Measurements from ENCODE around the gene ARHGAP24. TPM values are rescaled to one million over a fixed set of nuclear protein-coding genes. Genes with fewer than 3 reads are reported as not detected.

ARHGAP24 gene
- total and polyA plus RNA-seq, 2 of the 13 experiments (the other 11 are each of a cell fraction or from before 2014, with no cell fraction given): 0.07 to 0.55 TPM

DNA sequence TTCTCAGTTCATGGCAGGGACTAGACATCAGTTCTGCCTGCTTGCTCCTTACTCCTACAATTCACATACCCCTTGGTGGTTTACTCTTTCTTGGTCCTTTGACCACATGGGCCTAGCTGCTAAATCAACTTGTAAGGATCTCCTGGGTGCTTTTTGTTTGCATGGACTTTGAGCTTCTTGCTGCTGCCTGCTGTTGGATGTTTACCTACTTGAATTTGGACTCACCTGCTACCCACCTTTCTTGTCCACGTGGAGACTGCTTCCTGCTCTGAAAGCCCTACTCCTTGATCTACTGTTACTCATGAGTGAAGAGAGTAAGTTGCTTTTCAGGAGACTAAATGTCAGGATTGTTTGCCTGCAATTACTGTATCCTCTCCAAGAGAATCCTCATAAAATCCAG is 15.2 kb upstream of the ARHGAP24 start:
- FAIRE-seq: no peak

DNA sequence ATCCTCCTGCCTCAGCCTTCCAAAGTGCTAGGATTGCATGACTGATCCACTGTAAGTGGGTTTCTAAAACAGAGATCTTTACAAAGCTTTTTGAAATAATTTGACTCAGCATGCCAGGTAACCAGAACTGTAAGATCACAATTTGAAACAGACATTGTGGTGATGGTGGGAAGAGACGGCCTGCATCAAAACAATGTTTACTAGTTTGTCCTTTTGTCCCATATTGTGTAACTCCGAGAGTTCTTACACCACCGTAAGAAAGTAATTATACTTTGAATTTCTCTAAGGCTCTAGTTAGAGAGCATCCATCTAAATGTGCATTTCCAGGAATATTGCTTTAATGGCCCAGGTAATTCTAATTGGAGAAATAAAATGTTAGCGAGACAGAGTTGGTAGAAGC is 594 bp upstream of the ARHGAP24 start:
- in situ Hi-C loops (cut with HindIII; ENCODE audit: extremely low pct_ligation_motif_present, low pct_unique_long_range_greater_than_20kb): no loop called here
- no peak for DNase-seq (ENCODE audit: low spot score)
- Histone ChIP-seq H3K27ac (ENCODE audit: extremely low read length, insufficient read depth, low read length) (no peak overlapping the region), H3K4me3 (replicated peaks in 1 of 3; ENCODE audit: insufficient read depth in 1 of 3, low read depth in 2 of 3, low read length in 3 of 3) (peak overlapping the region in 2 of 3 experiments; percentile 50 to 65; a peak in 4 of 6 replicates), H3K9ac (ENCODE audit: insufficient read depth, low read depth, low read length) (no peak overlapping the region), H3K36me3 (replicated peaks in 1 of 2; ENCODE audit: control insufficient read depth in 1 of 2, insufficient read depth in 2 of 2, low read length in 2 of 2) (no peaks in the 10 kb centered on the region), H3K4me1 (ENCODE audit: insufficient read depth, low read length) (peaks cover 11% of the 10 kb centered on the region), H3K9me3 (ENCODE audit: low read length) (no peaks in the 10 kb centered on the region), H3K79me2 (ENCODE audit: insufficient read depth, low read length) (no peaks in the 10 kb centered on the region), H4K20me1 (ENCODE audit: insufficient read depth, low read length) (no peaks in the 10 kb centered on the region), H2AFZ (ENCODE audit: low read length) (no peak overlapping the region), H3K4me2 (ENCODE audit: low read depth, low read length) (peak overlapping the region; percentile 71), H3K27me3 (ENCODE audit: control insufficient read depth in 1 of 2, insufficient read depth in 2 of 2, low read length in 2 of 2) (peaks cover 0 to 12% of the 10 kb centered on the region in 2 experiments; a peak in 1 of 5 replicates)
- BruUV-seq (replicated peaks): no TSS peak
- ChIA-PET CTCF (ENCODE audit: low intra/inter-chr PET ratio, low total read pairs) (no interaction called here), POLR2A (no interaction called here)
- WGBS (ENCODE audit: low lambda C conversion rate): 13% methylated on average over 4 of the region's 4 CpGs
- no peak for ATAC-seq
- no peak for FAIRE-seq
- intact Hi-C loops (cut with micrococcal nuclease; ENCODE audit: unreplicated experiment): no loop called here
- TF ChIP-seq, protein P1, sequence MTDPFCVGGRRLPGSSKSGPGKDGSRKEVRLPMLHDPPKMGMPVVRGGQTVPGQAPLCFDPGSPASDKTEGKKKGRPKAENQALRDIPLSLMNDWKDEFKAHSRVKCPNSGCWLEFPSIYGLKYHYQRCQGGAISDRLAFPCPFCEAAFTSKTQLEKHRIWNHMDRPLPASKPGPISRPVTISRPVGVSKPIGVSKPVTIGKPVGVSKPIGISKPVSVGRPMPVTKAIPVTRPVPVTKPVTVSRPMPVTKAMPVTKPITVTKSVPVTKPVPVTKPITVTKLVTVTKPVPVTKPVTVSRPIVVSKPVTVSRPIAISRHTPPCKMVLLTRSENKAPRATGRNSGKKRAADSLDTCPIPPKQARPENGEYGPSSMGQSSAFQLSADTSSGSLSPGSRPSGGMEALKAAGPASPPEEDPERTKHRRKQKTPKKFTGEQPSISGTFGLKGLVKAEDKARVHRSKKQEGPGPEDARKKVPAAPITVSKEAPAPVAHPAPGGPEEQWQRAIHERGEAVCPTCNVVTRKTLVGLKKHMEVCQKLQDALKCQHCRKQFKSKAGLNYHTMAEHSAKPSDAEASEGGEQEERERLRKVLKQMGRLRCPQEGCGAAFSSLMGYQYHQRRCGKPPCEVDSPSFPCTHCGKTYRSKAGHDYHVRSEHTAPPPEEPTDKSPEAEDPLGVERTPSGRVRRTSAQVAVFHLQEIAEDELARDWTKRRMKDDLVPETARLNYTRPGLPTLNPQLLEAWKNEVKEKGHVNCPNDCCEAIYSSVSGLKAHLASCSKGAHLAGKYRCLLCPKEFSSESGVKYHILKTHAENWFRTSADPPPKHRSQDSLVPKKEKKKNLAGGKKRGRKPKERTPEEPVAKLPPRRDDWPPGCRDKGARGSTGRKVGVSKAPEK (CRISPR knock-in tag; IDR thresholded peaks at IDR 0.05; ENCODE audit: borderline replicate concordance): no peak
- TF ChIP-seq, protein P2, sequence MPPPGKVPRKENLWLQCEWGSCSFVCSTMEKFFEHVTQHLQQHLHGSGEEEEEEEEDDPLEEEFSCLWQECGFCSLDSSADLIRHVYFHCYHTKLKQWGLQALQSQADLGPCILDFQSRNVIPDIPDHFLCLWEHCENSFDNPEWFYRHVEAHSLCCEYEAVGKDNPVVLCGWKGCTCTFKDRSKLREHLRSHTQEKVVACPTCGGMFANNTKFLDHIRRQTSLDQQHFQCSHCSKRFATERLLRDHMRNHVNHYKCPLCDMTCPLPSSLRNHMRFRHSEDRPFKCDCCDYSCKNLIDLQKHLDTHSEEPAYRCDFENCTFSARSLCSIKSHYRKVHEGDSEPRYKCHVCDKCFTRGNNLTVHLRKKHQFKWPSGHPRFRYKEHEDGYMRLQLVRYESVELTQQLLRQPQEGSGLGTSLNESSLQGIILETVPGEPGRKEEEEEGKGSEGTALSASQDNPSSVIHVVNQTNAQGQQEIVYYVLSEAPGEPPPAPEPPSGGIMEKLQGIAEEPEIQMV (CRISPR knock-in tag; IDR thresholded peaks at IDR 0.05; ENCODE audit: low read depth): no peak
- no peak for TF ChIP-seq ASH2L (IDR thresholded peaks at IDR 0.05; ENCODE audit: insufficient read length, low read depth, low read length)

More for the DNA sequence above, 15.2 kb upstream of the ARHGAP24 start:
- WGBS (ENCODE audit: low lambda C conversion rate): 0% methylated on average over 1 of the region's 1 CpG
- ChIA-PET POLR2A (no interaction called here), CTCF (ENCODE audit: low intra/inter-chr PET ratio, low total read pairs) (no interaction called here)
- intact Hi-C loops (cut with micrococcal nuclease; ENCODE audit: unreplicated experiment) (no loop called here), in situ Hi-C loops (cut with HindIII; ENCODE audit: extremely low pct_ligation_motif_present, low pct_unique_long_range_greater_than_20kb) (no loop called here)
- BruUV-seq (replicated peaks): no TSS peak
- TF ChIP-seq KAT7 (CRISPR knock-in tag; IDR thresholded peaks at IDR 0.05; ENCODE audit: borderline replicate concordance): no peak
- TF ChIP-seq GABPB1 (CRISPR knock-in tag; IDR thresholded peaks at IDR 0.05): no peak
- TF ChIP-seq NRL (CRISPR knock-in tag; IDR thresholded peaks at IDR 0.05; ENCODE audit: borderline replicate concordance): no peak
- no peak for TF ChIP-seq FLYWCH1 (CRISPR knock-in tag; IDR thresholded peaks at IDR 0.05)
- TF ChIP-seq ZNF430 (CRISPR knock-in tag; IDR thresholded peaks at IDR 0.05): no peak
- Histone ChIP-seq H4K20me1 (ENCODE audit: insufficient read depth, low read length) (no peaks in the 10 kb centered on the region), H3K4me1 (ENCODE audit: insufficient read depth, low read length) (no peaks in the 10 kb centered on the region), H3K79me2 (ENCODE audit: insufficient read depth, low read length) (no peaks in the 10 kb centered on the region), H3K36me3 (replicated peaks in 1 of 2; ENCODE audit: control insufficient read depth in 1 of 2, insufficient read depth in 2 of 2, low read length in 2 of 2) (no peaks in the 10 kb centered on the region), H3K9me3 (ENCODE audit: low read length) (no peaks in the 10 kb centered on the region), H3K4me3 (replicated peaks in 1 of 3; ENCODE audit: insufficient read depth in 1 of 3, low read depth in 2 of 3, low read length in 3 of 3) (no peak overlapping the region), H3K27ac (ENCODE audit: extremely low read length, insufficient read depth, low read length) (no peak overlapping the region), H3K9ac (ENCODE audit: insufficient read depth, low read depth, low read length) (no peak overlapping the region), H3K27me3 (ENCODE audit: control insufficient read depth in 1 of 2, insufficient read depth in 2 of 2, low read length in 2 of 2) (no peaks in the 10 kb centered on the region), H3K4me2 (ENCODE audit: low read depth, low read length) (no peak overlapping the region), H2AFZ (ENCODE audit: low read length) (no peak overlapping the region)
- DNase-seq (ENCODE audit: low spot score) (no peak), ATAC-seq (no peak)

Measured in HepG2 (cell line).